Measurements from ENCODE around the gene NTNG1. TPM values are rescaled to one million over a fixed set of nuclear protein-coding genes. Genes with fewer than 3 reads are reported as not detected.

The NTNG1 gene
- polyA plus RNA-seq, 6 donors from 2014 or later = 0.52 to 2.2 (median 1.1) TPM; not detected in 1

DNA sequence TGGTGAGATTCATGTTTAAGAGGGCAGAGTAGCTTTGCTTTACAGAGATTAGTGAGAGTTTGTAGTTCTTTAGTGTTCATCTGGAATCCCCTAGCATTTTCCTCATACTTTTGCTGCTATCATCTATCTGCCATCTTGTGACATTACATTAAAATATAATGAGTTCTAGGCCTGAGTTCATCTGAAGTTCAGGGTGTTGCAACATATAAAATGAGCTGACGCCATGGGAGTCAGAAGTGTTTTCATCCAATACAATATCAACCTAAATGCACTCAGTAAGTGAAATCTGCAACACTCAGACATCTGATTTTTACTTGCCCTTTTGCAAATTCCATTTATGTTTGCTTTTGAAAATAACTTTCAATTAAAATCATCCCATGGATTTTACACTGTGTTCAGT is 153.8 kb downstream of the NTNG1 start:
- DNase-seq = no peak
- Mint-ChIP-seq H3K36me3 (no peaks in the 10 kb centered on the region), H3K27me3 (peaks cover 8 to 13% (median 11%) of the 10 kb centered on the region in 3 donors), H3K9me3 (no peaks in the 10 kb centered on the region), H3K4me1 (no peaks in the 10 kb centered on the region), H3K4me3 (no peak overlapping the region), H3K27ac (no peak overlapping the region)
- no peak for ATAC-seq (ENCODE audit: low read depth in 2 of 2)

DNA sequence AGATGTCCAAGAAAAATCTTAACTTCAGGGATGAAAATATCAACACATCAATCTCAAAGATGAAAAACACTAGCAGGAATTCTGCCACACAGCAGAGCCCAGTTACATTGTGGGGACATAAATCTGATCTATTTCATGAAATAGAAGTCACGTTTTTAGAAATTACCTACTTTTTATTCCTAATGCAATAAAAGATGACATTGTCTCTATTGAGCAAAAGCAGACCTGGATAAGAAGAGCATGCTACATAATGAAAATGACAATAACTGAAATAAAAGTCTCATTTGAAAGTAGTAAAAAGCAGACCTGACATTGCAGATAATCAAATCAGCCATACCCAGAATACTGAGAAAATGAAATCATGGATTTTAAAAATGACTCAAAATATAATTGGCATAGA is 156.8 kb downstream of the NTNG1 start:
- Mint-ChIP-seq H3K27ac (no peak overlapping the region), H3K4me1 (no peaks in the 10 kb centered on the region), H3K36me3 (no peaks in the 10 kb centered on the region), H3K4me3 (no peak overlapping the region), H3K27me3 (peaks cover 0 to 15% (median 8%) of the 10 kb centered on the region in 3 donors), H3K9me3 (no peaks in the 10 kb centered on the region)
- ATAC-seq (ENCODE audit: low read depth in 2 of 2) = no peak
- DNase-seq = no peak

DNA sequence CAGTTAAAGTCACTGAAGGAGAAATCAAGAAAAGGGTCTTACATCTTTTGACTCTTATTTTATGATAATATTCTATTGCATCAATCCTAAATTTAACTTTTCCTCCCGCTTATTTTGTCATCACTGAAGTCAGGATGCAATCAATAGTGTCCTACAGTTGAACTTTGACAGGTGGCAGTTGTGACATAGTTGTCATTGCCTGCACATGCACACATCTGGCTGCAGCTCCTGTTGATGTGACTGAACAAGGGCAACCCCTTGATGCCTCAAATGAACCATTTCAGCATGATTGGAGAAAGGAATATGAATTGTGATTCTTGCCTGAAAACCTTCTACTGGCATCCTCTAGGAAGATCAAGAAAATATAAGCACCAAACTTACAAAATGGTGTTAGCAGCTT is 157.7 kb downstream of the NTNG1 start:
- H3K9me3 Mint-ChIP-seq = no peaks in the 10 kb centered on the region
- no peak for ATAC-seq (ENCODE audit: low read depth in 2 of 2)
- no peak for DNase-seq
- no peak overlapping the region for H3K27ac Mint-ChIP-seq
- H3K27me3 Mint-ChIP-seq = peaks cover 0 to 12% (median 5%) of the 10 kb centered on the region in 3 donors
- H3K4me3 Mint-ChIP-seq = no peak overlapping the region
- no peaks in the 10 kb centered on the region for H3K36me3 Mint-ChIP-seq
- no peaks in the 10 kb centered on the region for H3K4me1 Mint-ChIP-seq

GRCh38 chr1:107299521-107299920 is 158.7 kb downstream of the NTNG1 start:
- H3K27me3 Mint-ChIP-seq = peaks cover 0 to 12% (median 5%) of the 10 kb centered on the region in 3 donors
- H3K36me3 Mint-ChIP-seq = no peaks in the 10 kb centered on the region
- no peak for DNase-seq
- no peak overlapping the region for H3K27ac Mint-ChIP-seq
- H3K9me3 Mint-ChIP-seq = no peaks in the 10 kb centered on the region
- no peak overlapping the region for H3K4me3 Mint-ChIP-seq
- no peaks in the 10 kb centered on the region for H3K4me1 Mint-ChIP-seq
- ATAC-seq (ENCODE audit: low read depth in 2 of 2) = no peak

DNA sequence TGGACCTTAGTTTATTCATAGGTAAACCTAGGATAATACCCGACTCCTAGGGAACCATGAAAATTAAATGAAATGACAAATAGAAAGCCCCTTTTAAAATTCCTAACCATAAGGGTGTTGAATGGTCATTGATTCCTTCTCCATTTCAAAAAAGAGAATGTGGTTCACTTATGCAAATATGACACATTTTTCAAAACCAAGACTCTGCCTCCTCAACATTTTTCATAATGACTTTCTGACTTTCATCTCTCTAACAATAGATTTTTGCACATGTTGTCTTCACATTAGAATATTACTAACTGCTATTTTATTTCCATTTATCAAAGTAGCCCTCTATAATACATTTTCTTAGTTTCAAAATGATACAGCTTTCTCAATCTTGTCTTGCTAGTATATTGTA is 169.1 kb downstream of the NTNG1 start:
- H3K36me3 Mint-ChIP-seq = no peaks in the 10 kb centered on the region
- H3K4me1 Mint-ChIP-seq = no peaks in the 10 kb centered on the region
- ATAC-seq (ENCODE audit: low read depth in 2 of 2) = no peak

GRCh38 chr1:107315652-107316051 is 174.8 kb downstream of the NTNG1 start:
- ATAC-seq (ENCODE audit: low read depth in 2 of 2) = no peak
- H3K27me3 Mint-ChIP-seq = peaks cover 0 to 9% (median 7%) of the 10 kb centered on the region in 3 donors
- no peaks in the 10 kb centered on the region for H3K36me3 Mint-ChIP-seq
- DNase-seq = no peak
- no peak overlapping the region for H3K4me3 Mint-ChIP-seq
- H3K4me1 Mint-ChIP-seq = peaks cover 0 to 3% (median 0%) of the 10 kb centered on the region in 3 donors
- no peak overlapping the region for H3K27ac Mint-ChIP-seq
- H3K9me3 Mint-ChIP-seq = no peaks in the 10 kb centered on the region

More for the DNA sequence above, 169.1 kb downstream of the NTNG1 start:
- no peak for DNase-seq
- peaks cover 0 to 5% (median 0%) of the 10 kb centered on the region in 7 donors for H3K9me3 Mint-ChIP-seq
- peaks cover 0 to 13% (median 8%) of the 10 kb centered on the region in 3 donors for H3K27me3 Mint-ChIP-seq
- no peak overlapping the region for H3K27ac Mint-ChIP-seq
- H3K4me3 Mint-ChIP-seq = no peak overlapping the region

GRCh38 chr1:107318932-107319331 is 178.1 kb downstream of the NTNG1 start:
- no peak for DNase-seq
- no peak for ATAC-seq (ENCODE audit: low read depth in 2 of 2)
- Mint-ChIP-seq H3K27me3 (peaks cover 0 to 17% (median 8%) of the 10 kb centered on the region in 3 donors), H3K27ac (no peak overlapping the region), H3K36me3 (no peaks in the 10 kb centered on the region), H3K9me3 (no peaks in the 10 kb centered on the region), H3K4me3 (no peak overlapping the region), H3K4me1 (peaks cover 0 to 4% (median 0%) of the 10 kb centered on the region in 3 donors)

GRCh38 chr1:107323784-107324183 is 182.9 kb downstream of the NTNG1 start:
- no peak overlapping the region for H3K27ac Mint-ChIP-seq
- H3K36me3 Mint-ChIP-seq = no peaks in the 10 kb centered on the region
- DNase-seq (no peak), ATAC-seq (ENCODE audit: low read depth in 2 of 2) (no peak)
- no peak overlapping the region for H3K4me3 Mint-ChIP-seq
- H3K4me1 Mint-ChIP-seq = peaks cover 0 to 5% (median 4%) of the 10 kb centered on the region in 3 donors
- peaks cover 3 to 17% (median 5%) of the 10 kb centered on the region in 3 donors for H3K27me3 Mint-ChIP-seq
- no peaks in the 10 kb centered on the region for H3K9me3 Mint-ChIP-seq

- no peak overlapping the region for H3K27ac Mint-ChIP-seq
- H3K27me3 Mint-ChIP-seq = peaks cover 5 to 17% (median 10%) of the 10 kb centered on the region in 3 donors
- peaks cover 0 to 5% (median 2%) of the 10 kb centered on the region in 3 donors for H3K4me1 Mint-ChIP-seq
- DNase-seq = no peak
- no peaks in the 10 kb centered on the region for H3K9me3 Mint-ChIP-seq
- no peak overlapping the region for H3K4me3 Mint-ChIP-seq
- ATAC-seq (ENCODE audit: low read depth in 2 of 2) = no peak
- no peaks in the 10 kb centered on the region for H3K36me3 Mint-ChIP-seq
These were observed 186.1 kb downstream of the NTNG1 start for GRCh38 chr1:107326824-107327445.

- H3K4me3 Mint-ChIP-seq = no peak overlapping the region
- H3K27me3 Mint-ChIP-seq = peaks cover 5 to 17% (median 5%) of the 10 kb centered on the region in 3 donors
- H3K4me1 Mint-ChIP-seq = peaks cover 0 to 5% (median 2%) of the 10 kb centered on the region in 3 donors
- no peak for ATAC-seq (ENCODE audit: low read depth in 2 of 2)
- peak overlapping the region in 1 of 6 donors; percentile 63 for H3K27ac Mint-ChIP-seq
- no peaks in the 10 kb centered on the region for H3K36me3 Mint-ChIP-seq
- no peak for DNase-seq
- no peaks in the 10 kb centered on the region for H3K9me3 Mint-ChIP-seq
These were observed 186.6 kb downstream of the NTNG1 start for GRCh38 chr1:107327446-107327845.

- peaks cover 0 to 5% (median 0%) of the 10 kb centered on the region in 3 donors for H3K4me1 Mint-ChIP-seq
- H3K36me3 Mint-ChIP-seq = no peaks in the 10 kb centered on the region
- ATAC-seq (ENCODE audit: low read depth in 2 of 2) (no peak), DNase-seq (no peak)
- H3K9me3 Mint-ChIP-seq = no peaks in the 10 kb centered on the region
- H3K4me3 Mint-ChIP-seq = no peak overlapping the region
- peaks cover 0 to 17% (median 5%) of the 10 kb centered on the region in 3 donors for H3K27me3 Mint-ChIP-seq
- no peak overlapping the region for H3K27ac Mint-ChIP-seq
These were observed 187.2 kb downstream of the NTNG1 start for GRCh38 chr1:107328087-107328486.

GRCh38 chr1:107339775-107340174 is 198.9 kb downstream of the NTNG1 start:
- Mint-ChIP-seq H3K27ac (no peak overlapping the region), H3K36me3 (no peaks in the 10 kb centered on the region)
- no peak for ATAC-seq (ENCODE audit: low read depth in 2 of 2)

DNA sequence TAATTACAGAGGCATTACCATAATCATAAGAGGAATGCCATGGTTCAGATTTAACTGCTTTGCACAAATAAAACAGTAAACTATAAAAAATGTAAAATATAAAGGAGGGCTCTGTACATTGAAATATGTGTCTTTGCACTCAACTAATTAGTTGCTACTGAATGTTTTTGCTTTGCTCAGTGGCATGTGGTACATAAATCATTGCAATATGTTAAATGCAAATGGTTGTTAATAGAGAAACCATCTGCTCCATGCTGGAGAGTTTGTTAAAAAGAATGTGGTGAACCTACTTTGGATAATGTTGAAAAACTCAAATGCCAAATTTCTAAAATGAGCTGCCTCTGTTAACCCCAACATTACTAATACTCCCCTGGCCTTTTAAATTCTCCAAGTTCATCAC is 201.5 kb downstream of the NTNG1 start:
- Mint-ChIP-seq H3K27me3 (peaks cover 3 to 15% (median 4%) of the 10 kb centered on the region in 3 donors), H3K4me1 (no peaks in the 10 kb centered on the region), H3K4me3 (no peak overlapping the region), H3K36me3 (no peaks in the 10 kb centered on the region), H3K27ac (no peak overlapping the region), H3K9me3 (no peaks in the 10 kb centered on the region)
- DNase-seq = no peak
- no peak for ATAC-seq (ENCODE audit: low read depth in 2 of 2)

More at GRCh38 chr1:107339775-107340174, 198.9 kb downstream of the NTNG1 start:
- Mint-ChIP-seq H3K27me3 (peaks cover 0 to 5% (median 0%) of the 10 kb centered on the region in 3 donors), H3K4me1 (no peaks in the 10 kb centered on the region), H3K4me3 (no peak overlapping the region), H3K9me3 (no peaks in the 10 kb centered on the region)
- DNase-seq = no peak

DNA sequence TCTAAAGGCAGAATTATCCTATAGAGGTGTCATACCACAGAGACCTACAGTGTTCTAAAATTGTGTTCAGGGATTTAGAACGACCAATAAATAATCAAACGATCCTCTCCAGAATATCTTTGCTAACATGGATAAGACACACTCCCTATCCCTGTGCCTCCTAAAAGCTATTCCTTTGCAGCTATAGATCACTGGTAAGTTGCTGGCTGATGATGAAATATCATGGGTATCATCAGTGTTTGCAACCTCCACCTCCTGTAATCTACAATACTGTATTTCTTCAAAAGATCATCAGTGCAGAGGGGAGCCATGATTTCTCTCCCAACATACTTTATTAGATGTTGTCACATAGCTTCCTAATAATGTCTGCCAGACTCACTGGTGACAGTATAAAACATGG is 201.9 kb downstream of the NTNG1 start:
- Mint-ChIP-seq H3K27ac (no peak overlapping the region), H3K9me3 (no peaks in the 10 kb centered on the region), H3K4me3 (no peak overlapping the region), H3K36me3 (no peaks in the 10 kb centered on the region), H3K27me3 (peaks cover 7 to 15% (median 8%) of the 10 kb centered on the region in 3 donors), H3K4me1 (no peaks in the 10 kb centered on the region)
- no peak for ATAC-seq (ENCODE audit: low read depth in 2 of 2)
- DNase-seq = no peak
